GM19099 (cell line): ENCODE results near the gene KLF8.

Experiments used
- POLR2A ChIP-seq: IDR thresholded peaks from 3 replicates; pipeline ENCODE4 v1.6.1; 2011; ENCODE audit warnings: low read depth; ENCODE audit not compliant: insufficient read length; ENCODE audit errors: extremely low read depth

KLF8 gene

DNA sequence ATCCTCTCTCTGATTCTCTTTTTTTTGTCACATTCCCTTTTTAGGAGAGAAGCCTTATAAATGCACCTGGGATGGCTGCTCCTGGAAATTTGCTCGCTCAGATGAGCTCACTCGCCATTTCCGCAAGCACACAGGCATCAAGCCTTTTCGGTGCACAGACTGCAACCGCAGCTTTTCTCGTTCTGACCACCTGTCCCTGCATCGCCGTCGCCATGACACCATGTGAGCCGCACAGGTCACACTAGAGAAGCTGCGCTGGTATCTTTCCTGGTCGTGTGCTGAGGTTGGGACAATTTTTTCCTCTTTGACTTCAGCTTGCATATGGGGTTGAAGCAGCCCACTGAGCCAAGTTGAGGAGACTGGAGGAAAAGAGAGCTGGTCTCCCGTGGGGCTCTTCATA is 52.1 kb downstream of the KLF8 start:
- no peak for TF ChIP-seq POLR2A

DNA sequence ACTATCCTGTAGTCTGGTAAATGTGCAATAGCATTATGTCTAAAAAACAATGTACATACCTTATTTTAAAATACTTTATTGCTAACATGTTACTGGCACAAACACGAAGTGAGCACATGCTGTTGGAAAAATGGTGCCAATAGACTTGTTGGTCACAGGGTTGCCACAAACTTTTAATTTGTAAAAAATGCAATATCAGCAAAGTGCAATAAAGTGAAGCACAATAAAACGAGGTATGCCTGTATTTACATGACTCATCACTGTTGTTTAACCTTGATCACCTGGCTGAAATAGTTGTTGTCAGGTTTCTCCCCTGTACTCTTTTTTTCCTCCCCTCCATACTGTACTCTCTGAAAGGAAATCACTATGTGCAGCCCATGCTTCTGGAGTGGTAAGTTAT is 56.5 kb downstream of the KLF8 start:
- TF ChIP-seq POLR2A = no peak

DNA sequence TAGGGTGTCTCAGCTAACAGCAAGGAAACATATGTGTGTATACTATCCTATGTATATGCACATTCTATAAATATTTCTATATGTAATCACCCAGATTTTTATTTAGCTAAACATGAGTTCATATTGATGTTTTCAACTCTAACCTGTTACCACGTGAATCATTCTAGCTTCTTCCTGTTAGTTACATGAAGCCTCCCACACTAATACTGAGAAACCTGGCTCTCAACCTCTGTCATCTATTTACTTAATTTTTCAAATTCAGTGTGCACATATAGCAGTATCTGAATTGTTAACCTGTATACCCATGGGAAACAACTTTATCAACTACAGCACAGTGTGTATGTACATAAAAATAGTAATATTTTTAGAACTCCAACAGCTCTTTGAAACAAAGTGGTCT is 57.3 kb downstream of the KLF8 start:
- no peak for TF ChIP-seq POLR2A

DNA sequence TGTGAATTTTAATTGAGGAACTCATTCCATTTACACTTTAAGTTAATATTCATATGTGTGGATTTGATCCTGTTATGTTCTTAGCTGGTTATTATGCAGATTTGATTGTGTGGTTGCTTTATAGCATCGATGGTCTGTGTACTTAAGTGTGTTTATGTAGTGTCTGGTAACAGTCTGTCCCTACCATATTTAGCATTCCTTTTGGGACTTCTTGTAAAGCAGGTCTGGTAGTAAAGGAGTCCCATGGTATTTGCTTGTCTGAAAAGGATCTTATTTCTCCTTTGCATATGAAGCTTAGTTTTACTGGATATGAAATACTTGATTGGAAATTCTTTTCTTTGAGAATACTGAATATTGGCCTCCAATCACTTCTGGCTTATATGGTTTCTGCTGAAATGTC is 76.6 kb downstream of the KLF8 start:
- no peak for TF ChIP-seq POLR2A

DNA sequence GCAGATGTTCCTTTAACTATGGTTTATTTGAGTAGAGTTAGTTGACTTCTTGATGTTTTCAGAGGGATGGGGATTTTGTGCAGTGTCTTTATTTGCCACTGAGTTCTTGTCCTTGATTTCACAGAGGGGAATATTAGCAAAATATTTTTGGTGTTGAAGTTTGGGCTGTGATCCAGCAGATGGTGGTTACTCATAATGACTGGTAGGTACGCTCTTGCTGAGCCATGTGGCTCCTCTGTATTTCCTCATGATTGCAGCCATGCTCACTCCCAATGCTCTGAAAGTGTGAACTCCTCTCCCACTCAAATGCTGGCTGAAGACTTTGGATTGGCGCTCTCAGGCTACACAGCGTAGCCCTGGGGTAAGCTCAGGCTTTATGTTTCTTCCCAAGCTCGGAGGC is 77.7 kb downstream of the KLF8 start:
- TF ChIP-seq POLR2A = no peak

DNA sequence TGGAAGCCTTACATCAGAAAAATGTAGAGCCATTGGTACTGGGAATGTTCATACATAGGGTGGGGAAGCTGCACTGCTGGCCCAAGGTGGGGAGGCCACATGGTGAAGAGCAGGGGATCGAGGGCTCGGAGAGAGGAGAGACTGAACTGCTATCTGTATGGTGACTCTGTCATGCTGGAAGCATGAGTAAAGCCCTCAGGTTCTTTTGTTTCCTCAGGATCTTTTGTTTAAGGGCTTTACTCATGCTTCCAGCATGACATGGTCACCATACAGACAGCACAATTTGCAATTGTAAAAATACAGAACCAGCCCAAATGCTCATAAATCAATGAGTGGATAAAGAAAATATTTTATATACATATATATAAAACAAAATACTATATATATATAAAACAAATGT is 78.4 kb downstream of the KLF8 start:
- no peak for TF ChIP-seq POLR2A

DNA sequence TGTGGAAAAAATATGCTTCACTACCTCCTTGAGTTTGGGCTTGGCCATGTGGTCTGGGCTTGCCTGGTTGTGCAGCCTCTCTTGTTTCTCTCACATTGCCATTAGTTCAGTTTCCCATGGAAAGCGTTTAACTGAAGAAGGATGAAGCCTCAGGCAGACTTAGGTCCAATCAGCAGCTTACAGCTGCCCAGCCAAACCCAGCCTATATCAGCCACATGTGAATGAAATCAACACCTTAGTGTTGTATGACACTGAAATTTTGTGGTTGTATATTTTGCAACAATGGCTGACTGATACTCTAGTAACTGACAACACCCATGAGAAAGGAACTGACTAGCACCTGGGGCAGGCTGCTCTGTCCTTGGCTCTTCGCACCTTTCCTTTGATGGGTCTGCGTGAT is 81.2 kb downstream of the KLF8 start:
- no peak for TF ChIP-seq POLR2A

DNA sequence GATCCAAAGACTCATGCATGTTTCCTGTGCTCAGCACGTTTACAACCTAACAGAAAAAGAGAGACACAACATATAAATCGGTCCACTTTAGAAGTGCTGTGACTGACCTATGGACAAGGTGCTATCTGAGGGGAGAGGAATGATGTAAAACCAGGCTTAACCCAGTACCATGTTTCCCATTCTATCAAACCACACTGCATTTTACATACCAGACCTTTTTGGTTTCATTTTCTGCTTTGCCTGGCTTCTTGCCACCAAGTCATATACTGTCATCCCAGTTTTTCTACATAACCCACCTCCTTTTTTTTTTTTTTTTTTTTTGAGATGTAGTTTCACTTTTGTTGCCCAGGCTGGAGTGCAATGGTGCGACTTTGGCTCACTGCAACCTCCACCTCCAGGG is 82.2 kb downstream of the KLF8 start:
- TF ChIP-seq POLR2A = no peak

DNA sequence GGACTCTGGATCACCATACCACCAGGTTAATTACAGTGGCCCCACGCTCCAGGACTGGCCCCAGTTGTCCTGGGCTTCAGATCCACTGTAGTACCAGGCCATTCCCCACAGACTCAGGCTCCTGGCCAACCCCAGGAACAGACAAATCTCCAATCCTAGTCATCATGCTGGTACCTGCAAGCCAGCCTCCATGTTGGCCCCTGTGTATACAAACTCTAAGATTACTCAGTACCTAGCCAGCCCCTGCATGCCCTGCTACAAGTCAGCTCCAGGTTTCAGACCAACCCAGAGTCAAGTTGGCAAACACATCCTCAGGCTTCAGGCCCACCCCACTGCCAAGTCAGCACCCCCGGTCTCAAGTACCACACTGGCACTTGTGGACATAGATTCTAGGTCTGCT is 85.9 kb downstream of the KLF8 start:
- no peak for TF ChIP-seq POLR2A

DNA sequence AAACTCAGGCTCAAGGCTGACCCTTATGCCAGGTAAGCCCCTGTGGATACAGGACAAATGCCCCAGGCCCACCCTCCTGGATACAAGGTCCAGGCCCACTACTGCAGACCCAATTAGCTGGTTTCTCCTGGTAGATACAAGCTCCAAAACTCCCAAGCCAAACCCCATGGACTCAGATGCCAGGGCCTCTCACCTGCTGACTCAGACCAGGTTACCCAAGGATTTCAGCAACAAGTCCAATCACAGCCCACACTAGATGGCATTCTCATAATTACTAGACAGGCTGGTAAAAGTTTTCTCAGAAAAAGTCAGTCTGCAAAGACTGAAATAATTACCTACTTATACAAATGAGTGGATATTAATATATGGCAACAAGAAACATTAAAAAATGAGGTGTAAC is 87.0 kb downstream of the KLF8 start:
- TF ChIP-seq POLR2A = no peak
